Heart right ventricle (tissue), 16 donors: Measurements from ENCODE around the gene SCYGR8. TPM values are rescaled to one million over a fixed set of nuclear protein-coding genes. Genes with fewer than 3 reads are reported as not detected.

Source experiments
- ATAC-seq, 8 donors: fragments of 200-7000 bp; cut with Tn5 transposase; one replicate each; pipeline ENCODE4 v1.9.1; 2020; ENCODE audit warnings: mild to moderate bottlenecking in 8 of 8, moderate library complexity in 8 of 8, moderate number of reproducible peaks in 1 of 8
- DNase-seq, 2 donors: peaks; one replicate each; pipeline ENCODE4 v3.0.0-alpha.2; 2020
- H3K27ac ChIP-seq, 10 donors: fragments of 200-600 bp; sonication (generic) in 2 of 10; one replicate each; pipeline versions ENCODE4 v1.5.0 to v1.8.0; 2020 to 2022; ENCODE audit warnings: mild to moderate bottlenecking in 3 of 10
- H3K27me3 ChIP-seq, 7 donors: fragments of 200-600 bp; one replicate each; pipeline ENCODE4 v1.8.0; 2021 to 2022; ENCODE audit warnings: mild to moderate bottlenecking in 2 of 7
- H3K36me3 ChIP-seq, 9 donors: fragments of 200-600 bp; sonication (generic) in 1 of 9; one replicate each; pipeline versions ENCODE4 v1.5.0 to v1.8.0; 2020 to 2022; ENCODE audit warnings: mild to moderate bottlenecking in 2 of 9
- H3K4me1 ChIP-seq, 9 donors: fragments of 200-600 bp; sonication (generic) in 1 of 9; one replicate each; pipeline versions ENCODE4 v1.5.0 to v1.8.0; 2020 to 2022; ENCODE audit warnings: mild to moderate bottlenecking in 4 of 9
- H3K4me3 ChIP-seq, 10 donors: fragments of 200-600 bp; sonication (generic) in 2 of 10; one replicate each; pipeline versions ENCODE4 v1.5.0 to v1.8.0; 2020 to 2022; ENCODE audit warnings: mild to moderate bottlenecking in 7 of 10, moderate library complexity in 2 of 10
- H3K9me3 ChIP-seq, 11 donors: fragments of 200-600 bp in 10 of 11; sonication (generic) in 2 of 11; one replicate each; pipeline versions ENCODE4 v1.5.0 to v1.8.0; 2013 to 2022; ENCODE audit warnings: mild to moderate bottlenecking in 2 of 11, control low read depth in 1 of 11, moderate library complexity in 1 of 11
- WGBS, 2 donors: extraction: QIAGEN DNeasy Blood & Tissue Kit; methylation state at CpG; one replicate each; pipeline ENCODE4 v1.1.7; 2013; ENCODE audit warnings: inconsistent platforms in 1 of 2; 5-methylcytosine and 5-hydroxymethylcytosine counted together
- intact Hi-C, 10 donors: fragments of 100-400 bp; cut with DNase I; formaldehyde crosslinking; loops; one replicate each; pipeline versions ENCODE4 v1.11.1 to v1.14.2; 2022
- polyA plus RNA-seq, 2 donors: library from polyadenylated mRNA; stranded (reverse); fragments of 200-250 nt; gene quantifications; one replicate each; pipeline ENCODE4 v1.2.3, GENCODE V29; 2013
- total RNA-seq, 10 donors: library from RNA; stranded (reverse); fragmentation: NEBNext Ultra II Directional in 3 of 10; extraction: Animal tissue kit (Norgen Biotek cat#: 25700) in 3 of 10; gene quantifications; one replicate each; pipeline versions ENCODE4 v1.2.1 to v1.2.4, GENCODE V29; 2021 to 2023
- TF ChIP-seq, protein P1 (sequence below), 9 donors: fragments of 200-600 bp; sonication (generic) in 2 of 9; IDR thresholded peaks; one replicate each; pipeline versions ENCODE4 v1.5.0 to v1.8.0; 2021 to 2022; ENCODE audit warnings: antibody characterized with exemption in 9 of 9, mild to moderate bottlenecking in 5 of 9, moderate library complexity in 1 of 9
- donor health status: Arrhythmogenic right ventricular cardiomyopathy.
- donor health status: ischemic (EF 13 %, LVEDD 7.1; RV severe dilation, severe dysfunction).
- donor health status: healthy with polysubstance abuse.
- donor health status: DM: no; HTN: yes; CAD: no.
- donor health status: DM: no; HTN: no; CAD: no.
- donor health status: ischemic (EF 25% LVEDD 6.9; RV normal size, moderate dysfunction).
- donor health status: ischemic (EF 25% LVEDD 5.7; RV mildly dilated, moderate dysfunction).
- donor health status: healthy.
- donor health status: DM: yes; HTN: yes; CAD: no.
- donor health status: Ischemic cardiomyopathy.
- donor health status: ischemic (EF 35%, LVEDD 5.7; RV mildly dilated, moderate dysfunction).
- donor health status: nonischemic (EF 11% LVEDD 7.7; RV severe dilation, severe dysfunction).
- donor health status: DM: yes; HTN: yes; CAD: no.
- donor health status: PGD.
- donor health status: ischemic (EF 29% LVEDD 5.4; RV normal size, mild dysfunction).
- donor health status: nonischemic (EF 23%, LVEDD 6.1; RV moderate dilation, normal function).

Gene SCYGR8
- total and polyA plus RNA-seq, 12 donors: not detected

DNA sequence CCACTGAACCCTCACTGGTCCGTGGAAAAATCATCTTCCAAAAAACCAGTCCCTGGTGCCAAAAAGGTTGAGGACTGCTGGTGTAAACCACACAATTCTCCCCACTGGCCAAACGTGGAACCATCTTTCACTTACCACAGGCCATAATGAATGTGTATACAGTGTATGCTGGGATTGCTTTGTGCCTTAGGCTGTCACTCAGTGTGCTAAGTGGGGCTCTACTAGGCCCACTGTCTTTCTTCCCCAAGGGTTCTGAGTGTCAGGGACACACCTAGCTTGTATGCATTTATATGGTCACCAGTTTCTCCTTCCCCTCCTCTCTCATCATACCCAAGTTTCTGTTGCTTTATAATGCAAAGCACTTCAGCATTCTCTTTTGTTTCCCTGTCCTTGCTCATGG, 27.2 kb downstream of the SCYGR8 start:
- Histone ChIP-seq H3K27me3 (peaks cover 0 to 8% (median 0%) of the 10 kb centered on the region in 7 donors), H3K9me3 (no peaks in the 10 kb centered on the region), H3K27ac (no peak overlapping the region), H3K36me3 (no peaks in the 10 kb centered on the region), H3K4me3 (no peak overlapping the region), H3K4me1 (no peaks in the 10 kb centered on the region)
- ATAC-seq: no peak
- TF ChIP-seq, protein P1, sequence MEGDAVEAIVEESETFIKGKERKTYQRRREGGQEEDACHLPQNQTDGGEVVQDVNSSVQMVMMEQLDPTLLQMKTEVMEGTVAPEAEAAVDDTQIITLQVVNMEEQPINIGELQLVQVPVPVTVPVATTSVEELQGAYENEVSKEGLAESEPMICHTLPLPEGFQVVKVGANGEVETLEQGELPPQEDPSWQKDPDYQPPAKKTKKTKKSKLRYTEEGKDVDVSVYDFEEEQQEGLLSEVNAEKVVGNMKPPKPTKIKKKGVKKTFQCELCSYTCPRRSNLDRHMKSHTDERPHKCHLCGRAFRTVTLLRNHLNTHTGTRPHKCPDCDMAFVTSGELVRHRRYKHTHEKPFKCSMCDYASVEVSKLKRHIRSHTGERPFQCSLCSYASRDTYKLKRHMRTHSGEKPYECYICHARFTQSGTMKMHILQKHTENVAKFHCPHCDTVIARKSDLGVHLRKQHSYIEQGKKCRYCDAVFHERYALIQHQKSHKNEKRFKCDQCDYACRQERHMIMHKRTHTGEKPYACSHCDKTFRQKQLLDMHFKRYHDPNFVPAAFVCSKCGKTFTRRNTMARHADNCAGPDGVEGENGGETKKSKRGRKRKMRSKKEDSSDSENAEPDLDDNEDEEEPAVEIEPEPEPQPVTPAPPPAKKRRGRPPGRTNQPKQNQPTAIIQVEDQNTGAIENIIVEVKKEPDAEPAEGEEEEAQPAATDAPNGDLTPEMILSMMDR (IDR thresholded peaks at IDR 0.05): no peak
- intact Hi-C loops: no loop called here
- DNase-seq: no peak
- 54 to 65% methylated on average over 2 of the region's 2 CpGs for WGBS, 2 donors

DNA sequence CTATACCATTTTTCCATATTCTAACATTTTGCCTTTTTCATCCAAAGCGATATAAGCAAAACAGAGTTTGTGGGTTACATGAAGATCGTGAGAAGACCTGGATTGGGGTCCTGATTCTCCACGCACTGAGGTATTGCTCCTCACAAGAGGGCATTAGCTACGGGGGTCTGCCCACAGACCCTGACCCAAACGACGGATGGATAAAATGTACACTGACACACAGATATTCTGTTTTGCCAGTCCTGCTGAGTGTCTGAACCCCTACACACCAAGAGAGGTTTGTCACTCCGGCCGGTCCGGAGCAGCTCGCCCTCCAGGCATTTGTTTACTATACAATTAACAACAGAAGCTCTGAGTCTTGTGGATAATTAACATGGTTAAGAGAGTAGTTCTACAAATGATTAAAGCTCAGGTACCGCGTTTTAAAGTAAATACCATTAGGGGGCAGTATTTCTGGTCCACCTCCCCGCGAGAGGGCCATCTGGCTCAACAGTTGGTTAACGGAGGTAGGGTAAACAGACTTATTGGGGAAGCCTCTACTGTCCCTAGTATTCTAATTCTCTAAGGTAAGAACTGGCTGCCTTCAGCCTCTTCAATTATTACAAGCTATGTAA, 28.4 kb downstream of the SCYGR8 start:
- DNase-seq (no peak), ATAC-seq (no peak)
- H3K4me1 ChIP-seq: no peaks in the 10 kb centered on the region
- TF ChIP-seq, protein P1 (IDR thresholded peaks at IDR 0.05): peak in 1 of 9 donors; percentile 28
- intact Hi-C loops: no loop called here
- H3K4me3 ChIP-seq: no peak overlapping the region
- peaks cover 0 to 8% (median 0%) of the 10 kb centered on the region in 7 donors for H3K27me3 ChIP-seq
- no peaks in the 10 kb centered on the region for H3K9me3 ChIP-seq
- no peaks in the 10 kb centered on the region for H3K36me3 ChIP-seq
- H3K27ac ChIP-seq: no peak overlapping the region
- WGBS, 2 donors: 57 to 59% methylated on average over 15 of the region's 15 CpGs

DNA sequence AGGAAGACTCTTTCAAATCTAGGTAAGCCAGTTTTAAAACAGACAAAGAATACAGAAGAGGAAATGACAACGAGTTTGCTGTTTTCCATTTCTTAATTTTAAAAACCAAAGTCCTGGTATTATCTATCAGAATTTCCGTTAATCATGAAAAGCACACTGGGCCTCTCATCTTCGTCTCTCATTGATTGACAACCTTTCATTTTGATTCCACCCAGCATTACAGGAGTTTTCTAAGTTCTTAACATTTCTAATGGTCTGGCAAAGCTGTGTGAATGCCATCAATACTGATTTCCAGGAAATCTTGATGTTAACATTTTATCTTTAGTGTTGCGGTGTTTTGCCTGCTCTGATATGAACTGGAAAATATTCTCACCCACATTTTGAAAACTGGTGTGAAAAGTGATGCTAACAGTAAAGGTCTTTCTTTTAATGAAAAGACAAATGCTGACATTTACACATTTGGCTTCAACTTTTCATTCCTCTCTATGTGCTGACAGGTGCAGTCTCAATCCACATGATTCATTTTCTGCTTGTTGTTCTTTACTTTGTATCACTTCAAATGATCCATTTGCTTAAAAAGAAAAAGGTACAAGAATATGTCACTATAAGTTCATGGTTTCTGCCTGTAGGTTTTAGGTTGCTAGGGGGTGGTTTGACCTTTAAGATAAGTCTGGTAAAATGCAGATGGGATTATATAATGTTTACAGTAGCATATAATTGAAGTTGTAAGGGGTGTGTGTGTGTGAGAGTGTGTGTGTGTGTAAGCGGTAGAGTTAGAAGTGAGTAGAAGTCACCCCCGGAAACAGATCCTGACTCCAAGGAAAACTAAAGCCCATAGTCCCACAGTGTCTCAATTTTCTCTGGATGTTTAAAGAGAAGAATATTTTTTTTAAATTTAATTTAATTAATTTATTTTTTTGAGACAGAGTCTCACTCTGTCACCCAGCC, 29.5 kb downstream of the SCYGR8 start:
- ATAC-seq (no peak), DNase-seq (no peak)
- TF ChIP-seq, protein P1 (IDR thresholded peaks at IDR 0.05): no peak
- intact Hi-C loops: no loop called here
- no peak overlapping the region for H3K4me3 ChIP-seq
- no peaks in the 10 kb centered on the region for H3K4me1 ChIP-seq
- H3K9me3 ChIP-seq: no peaks in the 10 kb centered on the region
- H3K27me3 ChIP-seq: peaks cover 0 to 8% (median 0%) of the 10 kb centered on the region in 7 donors
- WGBS, 2 donors: 78 to 83% methylated on average over 6 of the region's 6 CpGs
- no peak overlapping the region for H3K27ac ChIP-seq
- no peaks in the 10 kb centered on the region for H3K36me3 ChIP-seq

DNA sequence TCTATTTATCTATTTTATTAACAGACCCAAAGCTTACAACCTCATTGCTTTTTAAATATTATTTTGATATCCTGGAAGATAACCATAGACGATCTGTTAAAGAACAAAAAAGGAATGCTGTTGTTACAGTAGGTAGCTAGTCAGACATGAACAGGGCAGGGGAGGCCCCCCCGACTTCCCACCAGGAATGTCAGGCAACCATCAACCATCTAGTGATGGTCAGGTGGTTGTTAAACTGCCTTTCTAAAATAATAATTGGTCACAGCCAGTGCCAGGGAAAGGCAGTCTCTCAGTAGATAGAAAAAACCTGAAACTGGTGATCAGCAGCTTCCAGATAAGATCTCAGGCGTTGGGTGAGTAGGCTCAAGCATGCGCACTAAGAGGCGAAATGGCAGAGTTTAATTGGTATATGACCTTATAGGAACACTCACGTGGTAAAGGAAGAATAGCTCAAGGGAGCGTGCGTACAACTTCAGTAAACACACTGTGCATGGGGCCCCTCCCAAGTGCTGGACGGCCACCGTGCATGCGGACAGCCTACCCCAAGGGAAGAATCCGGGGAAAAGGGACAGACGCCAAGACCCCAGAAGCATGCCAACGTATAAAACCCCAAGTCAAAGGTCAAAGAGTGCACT, 35.4 kb downstream of the SCYGR8 start:
- TF ChIP-seq, protein P1 (IDR thresholded peaks at IDR 0.05): no peak

More for the DNA sequence above, 35.4 kb downstream of the SCYGR8 start:
- no peak for ATAC-seq
- Histone ChIP-seq H3K4me1 (no peaks in the 10 kb centered on the region), H3K36me3 (no peaks in the 10 kb centered on the region), H3K9me3 (no peaks in the 10 kb centered on the region), H3K27ac (no peak overlapping the region), H3K27me3 (peaks cover 0 to 14% (median 0%) of the 10 kb centered on the region in 7 donors), H3K4me3 (no peak overlapping the region)
- intact Hi-C loops: no loop called here
- WGBS, 2 donors: 64 to 73% methylated on average over 14 of the region's 14 CpGs
- DNase-seq: no peak
